ENCODE measurements around the gene STIMATE.

DNA sequence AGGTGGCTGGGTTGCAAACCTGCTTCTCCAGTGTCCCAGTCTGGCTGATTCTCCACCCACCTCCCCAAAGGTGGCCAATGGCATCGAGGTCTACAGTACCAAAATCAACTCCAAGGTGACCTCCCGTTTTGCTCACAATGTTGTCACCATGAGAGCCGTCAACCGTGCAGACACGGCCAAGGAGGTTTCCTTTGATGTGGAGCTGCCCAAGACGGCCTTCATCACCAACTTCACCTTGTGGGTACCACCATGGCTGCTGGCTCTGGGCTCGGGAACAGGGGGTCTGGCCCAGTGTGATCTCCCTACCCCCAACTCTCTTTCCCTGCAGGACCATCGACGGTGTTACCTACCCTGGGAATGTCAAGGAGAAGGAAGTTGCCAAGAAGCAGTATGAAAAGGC lies 100.9 kb downstream of the STIMATE start:
- TF ChIP-seq CTCF (IDR thresholded peaks at IDR 0.05; ENCODE audit: low read depth, low read length, missing input control) (no peak), GABPA (IDR thresholded peaks at IDR 0.05 in 1 of 2, conservative IDR thresholded peaks at IDR 0.05 in 1 of 2) (no peak), RXRA (IDR thresholded peaks at IDR 0.05) (no peak), JUND (IDR thresholded peaks at IDR 0.05) (no peak), ZBTB33 (IDR thresholded peaks at IDR 0.05) (no peak), HNF4A (conservative IDR thresholded peaks at IDR 0.05) (no peak)
- TF ChIP-seq, protein P1, sequence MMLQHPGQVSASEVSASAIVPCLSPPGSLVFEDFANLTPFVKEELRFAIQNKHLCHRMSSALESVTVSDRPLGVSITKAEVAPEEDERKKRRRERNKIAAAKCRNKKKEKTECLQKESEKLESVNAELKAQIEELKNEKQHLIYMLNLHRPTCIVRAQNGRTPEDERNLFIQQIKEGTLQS (IDR thresholded peaks at IDR 0.05) = no peak
- TF ChIP-seq, protein P2, sequence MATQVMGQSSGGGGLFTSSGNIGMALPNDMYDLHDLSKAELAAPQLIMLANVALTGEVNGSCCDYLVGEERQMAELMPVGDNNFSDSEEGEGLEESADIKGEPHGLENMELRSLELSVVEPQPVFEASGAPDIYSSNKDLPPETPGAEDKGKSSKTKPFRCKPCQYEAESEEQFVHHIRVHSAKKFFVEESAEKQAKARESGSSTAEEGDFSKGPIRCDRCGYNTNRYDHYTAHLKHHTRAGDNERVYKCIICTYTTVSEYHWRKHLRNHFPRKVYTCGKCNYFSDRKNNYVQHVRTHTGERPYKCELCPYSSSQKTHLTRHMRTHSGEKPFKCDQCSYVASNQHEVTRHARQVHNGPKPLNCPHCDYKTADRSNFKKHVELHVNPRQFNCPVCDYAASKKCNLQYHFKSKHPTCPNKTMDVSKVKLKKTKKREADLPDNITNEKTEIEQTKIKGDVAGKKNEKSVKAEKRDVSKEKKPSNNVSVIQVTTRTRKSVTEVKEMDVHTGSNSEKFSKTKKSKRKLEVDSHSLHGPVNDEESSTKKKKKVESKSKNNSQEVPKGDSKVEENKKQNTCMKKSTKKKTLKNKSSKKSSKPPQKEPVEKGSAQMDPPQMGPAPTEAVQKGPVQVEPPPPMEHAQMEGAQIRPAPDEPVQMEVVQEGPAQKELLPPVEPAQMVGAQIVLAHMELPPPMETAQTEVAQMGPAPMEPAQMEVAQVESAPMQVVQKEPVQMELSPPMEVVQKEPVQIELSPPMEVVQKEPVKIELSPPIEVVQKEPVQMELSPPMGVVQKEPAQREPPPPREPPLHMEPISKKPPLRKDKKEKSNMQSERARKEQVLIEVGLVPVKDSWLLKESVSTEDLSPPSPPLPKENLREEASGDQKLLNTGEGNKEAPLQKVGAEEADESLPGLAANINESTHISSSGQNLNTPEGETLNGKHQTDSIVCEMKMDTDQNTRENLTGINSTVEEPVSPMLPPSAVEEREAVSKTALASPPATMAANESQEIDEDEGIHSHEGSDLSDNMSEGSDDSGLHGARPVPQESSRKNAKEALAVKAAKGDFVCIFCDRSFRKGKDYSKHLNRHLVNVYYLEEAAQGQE (IDR thresholded peaks at IDR 0.05) = no peak
- TF ChIP-seq, protein P3, sequence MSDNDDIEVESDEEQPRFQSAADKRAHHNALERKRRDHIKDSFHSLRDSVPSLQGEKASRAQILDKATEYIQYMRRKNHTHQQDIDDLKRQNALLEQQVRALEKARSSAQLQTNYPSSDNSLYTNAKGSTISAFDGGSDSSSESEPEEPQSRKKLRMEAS (IDR thresholded peaks at IDR 0.05) = no peak
